ENCODE results near the gene MOB2. TPM values are rescaled to one million over a fixed set of nuclear protein-coding genes. Genes with fewer than 3 reads are reported as not detected.

The MOB2 gene
- total and polyA plus RNA-seq, 2 of the 13 experiments (the other 11 are each of a cell fraction or from before 2014, with no cell fraction given): 21.8 to 27.7 TPM

DNA sequence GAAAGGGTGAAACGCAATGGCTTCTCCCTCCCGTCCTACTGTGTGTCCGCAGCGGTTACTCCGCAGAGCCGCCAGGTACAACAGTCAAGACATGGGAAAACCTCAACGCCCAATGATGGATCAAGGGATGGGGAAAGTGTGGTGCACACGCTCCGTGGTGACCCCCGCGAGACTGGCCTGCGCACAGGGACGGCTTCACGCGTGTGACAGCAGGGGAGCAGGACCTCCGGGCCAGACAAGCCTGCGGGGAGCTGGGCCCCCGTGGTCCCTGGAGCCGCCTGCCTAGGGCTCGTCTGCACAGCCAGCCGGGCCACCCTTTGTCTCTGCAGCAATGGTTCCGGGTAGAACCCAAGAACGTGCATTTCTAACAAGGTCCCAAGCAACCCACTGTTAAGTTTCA is 31.7 kb upstream of the MOB2 start:
- no peak overlapping the region for H3K4me2 ChIP-seq (ENCODE audit: low read depth, low read length)
- H3K9ac ChIP-seq (ENCODE audit: insufficient read depth, low read depth, low read length): no peak overlapping the region
- H3K36me3 ChIP-seq (replicated peaks in 1 of 2; ENCODE audit: control insufficient read depth in 1 of 2, insufficient read depth in 2 of 2, low read length in 2 of 2): no peaks in the 10 kb centered on the region
- intact Hi-C loops (cut with micrococcal nuclease; ENCODE audit: unreplicated experiment): no loop called here
- ATAC-seq (no peak), DNase-seq (ENCODE audit: low spot score) (no peak), FAIRE-seq (no peak)
- in situ Hi-C loops (cut with HindIII; ENCODE audit: extremely low pct_ligation_motif_present, low pct_unique_long_range_greater_than_20kb): no loop called here
- H3K27ac ChIP-seq (ENCODE audit: extremely low read length, insufficient read depth, low read length): no peak overlapping the region
- no peaks in the 10 kb centered on the region for H3K27me3 ChIP-seq (ENCODE audit: control insufficient read depth in 1 of 2, insufficient read depth in 2 of 2, low read length in 2 of 2)
- peaks cover 6% of the 10 kb centered on the region for H3K4me1 ChIP-seq (ENCODE audit: insufficient read depth, low read length)
- no TSS peak for BruUV-seq (replicated peaks)
- CTCF ChIA-PET (ENCODE audit: low intra/inter-chr PET ratio, low total read pairs): no interaction called here
- no peaks in the 10 kb centered on the region for H3K9me3 ChIP-seq (ENCODE audit: low read length)
- POLR2A ChIA-PET: no interaction called here
- 94% methylated on average over 13 of the region's 23 CpGs for WGBS (ENCODE audit: low lambda C conversion rate)
- H3K4me3 ChIP-seq (replicated peaks in 1 of 3; ENCODE audit: insufficient read depth in 1 of 3, low read depth in 2 of 3, low read length in 3 of 3): no peak overlapping the region
- H3K79me2 ChIP-seq (ENCODE audit: insufficient read depth, low read length): peaks cover 4% of the 10 kb centered on the region
- no peak overlapping the region for H2AFZ ChIP-seq (ENCODE audit: low read length)
- H4K20me1 ChIP-seq (ENCODE audit: insufficient read depth, low read length): peaks cover 53% of the 10 kb centered on the region
- TF ChIP-seq, protein P1, sequence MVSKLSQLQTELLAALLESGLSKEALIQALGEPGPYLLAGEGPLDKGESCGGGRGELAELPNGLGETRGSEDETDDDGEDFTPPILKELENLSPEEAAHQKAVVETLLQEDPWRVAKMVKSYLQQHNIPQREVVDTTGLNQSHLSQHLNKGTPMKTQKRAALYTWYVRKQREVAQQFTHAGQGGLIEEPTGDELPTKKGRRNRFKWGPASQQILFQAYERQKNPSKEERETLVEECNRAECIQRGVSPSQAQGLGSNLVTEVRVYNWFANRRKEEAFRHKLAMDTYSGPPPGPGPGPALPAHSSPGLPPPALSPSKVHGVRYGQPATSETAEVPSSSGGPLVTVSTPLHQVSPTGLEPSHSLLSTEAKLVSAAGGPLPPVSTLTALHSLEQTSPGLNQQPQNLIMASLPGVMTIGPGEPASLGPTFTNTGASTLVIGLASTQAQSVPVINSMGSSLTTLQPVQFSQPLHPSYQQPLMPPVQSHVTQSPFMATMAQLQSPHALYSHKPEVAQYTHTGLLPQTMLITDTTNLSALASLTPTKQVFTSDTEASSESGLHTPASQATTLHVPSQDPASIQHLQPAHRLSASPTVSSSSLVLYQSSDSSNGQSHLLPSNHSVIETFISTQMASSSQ (IDR thresholded peaks at IDR 0.05; ENCODE audit: low read depth): no peak
- TF ChIP-seq, protein P1 (CRISPR knock-in tag; IDR thresholded peaks at IDR 0.05; ENCODE audit: borderline replicate concordance): no peak
- no peak for TF ChIP-seq ZNF441 (CRISPR knock-in tag; IDR thresholded peaks at IDR 0.05; ENCODE audit: borderline replicate concordance)
- TF ChIP-seq, protein P2, sequence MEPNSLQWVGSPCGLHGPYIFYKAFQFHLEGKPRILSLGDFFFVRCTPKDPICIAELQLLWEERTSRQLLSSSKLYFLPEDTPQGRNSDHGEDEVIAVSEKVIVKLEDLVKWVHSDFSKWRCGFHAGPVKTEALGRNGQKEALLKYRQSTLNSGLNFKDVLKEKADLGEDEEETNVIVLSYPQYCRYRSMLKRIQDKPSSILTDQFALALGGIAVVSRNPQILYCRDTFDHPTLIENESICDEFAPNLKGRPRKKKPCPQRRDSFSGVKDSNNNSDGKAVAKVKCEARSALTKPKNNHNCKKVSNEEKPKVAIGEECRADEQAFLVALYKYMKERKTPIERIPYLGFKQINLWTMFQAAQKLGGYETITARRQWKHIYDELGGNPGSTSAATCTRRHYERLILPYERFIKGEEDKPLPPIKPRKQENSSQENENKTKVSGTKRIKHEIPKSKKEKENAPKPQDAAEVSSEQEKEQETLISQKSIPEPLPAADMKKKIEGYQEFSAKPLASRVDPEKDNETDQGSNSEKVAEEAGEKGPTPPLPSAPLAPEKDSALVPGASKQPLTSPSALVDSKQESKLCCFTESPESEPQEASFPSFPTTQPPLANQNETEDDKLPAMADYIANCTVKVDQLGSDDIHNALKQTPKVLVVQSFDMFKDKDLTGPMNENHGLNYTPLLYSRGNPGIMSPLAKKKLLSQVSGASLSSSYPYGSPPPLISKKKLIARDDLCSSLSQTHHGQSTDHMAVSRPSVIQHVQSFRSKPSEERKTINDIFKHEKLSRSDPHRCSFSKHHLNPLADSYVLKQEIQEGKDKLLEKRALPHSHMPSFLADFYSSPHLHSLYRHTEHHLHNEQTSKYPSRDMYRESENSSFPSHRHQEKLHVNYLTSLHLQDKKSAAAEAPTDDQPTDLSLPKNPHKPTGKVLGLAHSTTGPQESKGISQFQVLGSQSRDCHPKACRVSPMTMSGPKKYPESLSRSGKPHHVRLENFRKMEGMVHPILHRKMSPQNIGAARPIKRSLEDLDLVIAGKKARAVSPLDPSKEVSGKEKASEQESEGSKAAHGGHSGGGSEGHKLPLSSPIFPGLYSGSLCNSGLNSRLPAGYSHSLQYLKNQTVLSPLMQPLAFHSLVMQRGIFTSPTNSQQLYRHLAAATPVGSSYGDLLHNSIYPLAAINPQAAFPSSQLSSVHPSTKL (CRISPR knock-in tag; IDR thresholded peaks at IDR 0.05): no peak
- TF ChIP-seq JDP2 (CRISPR knock-in tag; IDR thresholded peaks at IDR 0.05; ENCODE audit: borderline replicate concordance): no peak
- TF ChIP-seq, protein P3, sequence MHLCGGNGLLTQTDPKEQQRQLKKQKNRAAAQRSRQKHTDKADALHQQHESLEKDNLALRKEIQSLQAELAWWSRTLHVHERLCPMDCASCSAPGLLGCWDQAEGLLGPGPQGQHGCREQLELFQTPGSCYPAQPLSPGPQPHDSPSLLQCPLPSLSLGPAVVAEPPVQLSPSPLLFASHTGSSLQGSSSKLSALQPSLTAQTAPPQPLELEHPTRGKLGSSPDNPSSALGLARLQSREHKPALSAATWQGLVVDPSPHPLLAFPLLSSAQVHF (CRISPR knock-in tag; IDR thresholded peaks at IDR 0.05): no peak
- TF ChIP-seq SCMH1 (CRISPR knock-in tag; IDR thresholded peaks at IDR 0.05; ENCODE audit: borderline replicate concordance): no peak
- TF ChIP-seq SRSF1 (optimal IDR thresholded peaks at IDR 0.05; ENCODE audit: low read depth, low read length): no peak
- no peak for TF ChIP-seq MBD4 (IDR thresholded peaks at IDR 0.05; ENCODE audit: borderline replicate concordance, low read length)
- TF ChIP-seq, protein P4, sequence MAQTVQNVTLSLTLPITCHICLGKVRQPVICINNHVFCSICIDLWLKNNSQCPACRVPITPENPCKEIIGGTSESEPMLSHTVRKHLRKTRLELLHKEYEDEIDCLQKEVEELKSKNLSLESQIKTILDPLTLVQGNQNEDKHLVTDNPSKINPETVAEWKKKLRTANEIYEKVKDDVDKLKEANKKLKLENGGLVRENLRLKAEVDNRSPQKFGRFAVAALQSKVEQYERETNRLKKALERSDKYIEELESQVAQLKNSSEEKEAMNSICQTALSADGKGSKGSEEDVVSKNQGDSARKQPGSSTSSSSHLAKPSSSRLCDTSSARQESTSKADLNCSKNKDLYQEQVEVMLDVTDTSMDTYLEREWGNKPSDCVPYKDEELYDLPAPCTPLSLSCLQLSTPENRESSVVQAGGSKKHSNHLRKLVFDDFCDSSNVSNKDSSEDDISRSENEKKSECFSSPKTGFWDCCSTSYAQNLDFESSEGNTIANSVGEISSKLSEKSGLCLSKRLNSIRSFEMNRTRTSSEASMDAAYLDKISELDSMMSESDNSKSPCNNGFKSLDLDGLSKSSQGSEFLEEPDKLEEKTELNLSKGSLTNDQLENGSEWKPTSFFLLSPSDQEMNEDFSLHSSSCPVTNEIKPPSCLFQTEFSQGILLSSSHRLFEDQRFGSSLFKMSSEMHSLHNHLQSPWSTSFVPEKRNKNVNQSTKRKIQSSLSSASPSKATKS (CRISPR knock-in tag; IDR thresholded peaks at IDR 0.05): no peak
- no peak for TF ChIP-seq ZFYVE20 (CRISPR knock-in tag; IDR thresholded peaks at IDR 0.05; ENCODE audit: borderline replicate concordance, low read depth)
- TF ChIP-seq, protein P5, sequence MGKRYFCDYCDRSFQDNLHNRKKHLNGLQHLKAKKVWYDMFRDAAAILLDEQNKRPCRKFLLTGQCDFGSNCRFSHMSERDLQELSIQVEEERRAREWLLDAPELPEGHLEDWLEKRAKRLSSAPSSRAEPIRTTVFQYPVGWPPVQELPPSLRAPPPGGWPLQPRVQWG (CRISPR knock-in tag; IDR thresholded peaks at IDR 0.05; ENCODE audit: borderline replicate concordance, low read depth): no peak
- TF ChIP-seq MIER2 (CRISPR knock-in tag; IDR thresholded peaks at IDR 0.05): no peak
- TF ChIP-seq HES4 (CRISPR knock-in tag; IDR thresholded peaks at IDR 0.05; ENCODE audit: borderline replicate concordance): no peak
